CD4-positive, alpha-beta T cell (primary cell): ENCODE measurements around the gene CARS2. TPM values are rescaled to one million over a fixed set of nuclear protein-coding genes. Genes with fewer than 3 reads are reported as not detected.
"Not testable (repeated sequence)": the region's sequence is repeated elsewhere in the genome, so short reads cannot be mapped to it uniquely, and the experiment has no call there.

ENCODE experiments used
- ATAC-seq: fragments of 200-7000 bp; cut with Tn5 transposase; one replicate; pipeline ENCODE4 v1.10.0; 2022; ENCODE audit warnings: mild to moderate bottlenecking; ENCODE audit not compliant: poor library complexity
- CTCF ChIA-PET: fragments of 350-600 bp; sonication (Branson Sonifier 250); formaldehyde crosslinking; loops from one replicate; lab custom pipeline; 2021; ENCODE audit warnings: antibody characterized with exemption, inconsistent platforms; lab: Charles Lee
- POLR2A ChIA-PET: fragments of 350-600 bp; sonication (Branson Sonifier 250); formaldehyde crosslinking; loops from one replicate; lab custom pipeline; 2021; ENCODE audit warnings: antibody characterized with exemption, inconsistent platforms; lab: Charles Lee
- DNase-seq, 14 experiments: peaks; one replicate each; pipeline ENCODE4 v3.0.0-alpha.2; 2013 to 2020; ENCODE audit warnings: mixed read lengths in 2 of 14
- H3K27ac ChIP-seq, 2 donors: one replicate each; pipeline versions ENCODE4 v1.5.1 to v1.7.0; 2013; ENCODE audit warnings: low read length in 2 of 2, low read depth in 1 of 2, mild to moderate bottlenecking in 1 of 2
- H3K27me3 ChIP-seq, 2 experiments: 1 replicate in 1 of 2; 2 replicates in 1 of 2; pipeline versions ENCODE4 v1.6.1 to v1.7.0; 2013; ENCODE audit warnings: low read length in 2 of 2, control low read depth in 1 of 2, mild to moderate bottlenecking in 1 of 2, moderate library complexity in 1 of 2; ENCODE audit not compliant: insufficient read depth in 2 of 2, control insufficient read depth in 1 of 2
- H3K36me3 ChIP-seq: one replicate; pipeline ENCODE4 v1.6.1; 2013; ENCODE audit warnings: low read length, control low read depth; ENCODE audit not compliant: insufficient read depth
- H3K4me1 ChIP-seq: one replicate; pipeline ENCODE4 v1.6.1; 2013; ENCODE audit warnings: low read length, control low read depth; ENCODE audit not compliant: insufficient read depth
- H3K4me3 ChIP-seq: one replicate; pipeline ENCODE4 v1.5.1; 2013; ENCODE audit warnings: mild to moderate bottlenecking, low read length, moderate library complexity
- H3K9me3 ChIP-seq, 2 experiments: 1 replicate in 1 of 2; 2 replicates in 1 of 2; pipeline versions ENCODE4 v1.6.1 to v1.7.0; 2013; ENCODE audit warnings: low read length in 2 of 2, mild to moderate bottlenecking in 2 of 2, control low read depth in 1 of 2, moderate library complexity in 1 of 2; ENCODE audit not compliant: control insufficient read depth in 1 of 2, insufficient read depth in 1 of 2
- H3K27ac Mint-ChIP-seq: one replicate; pipeline ENCODE4 v1.8.0; 2020; ENCODE audit warnings: mixed read lengths
- H3K27me3 Mint-ChIP-seq: one replicate; pipeline ENCODE4 v1.8.0; 2021; ENCODE audit warnings: mixed read lengths
- H3K36me3 Mint-ChIP-seq: one replicate; pipeline ENCODE4 v1.8.0; 2021; ENCODE audit warnings: low read depth, mixed read lengths
- H3K4me1 Mint-ChIP-seq: one replicate; pipeline ENCODE4 v1.8.0; 2021; ENCODE audit warnings: low read depth, mixed read lengths
- H3K4me3 Mint-ChIP-seq: one replicate; pipeline ENCODE4 v1.8.0; 2020; ENCODE audit warnings: mild to moderate bottlenecking, mixed read lengths
- H3K9me3 Mint-ChIP-seq: one replicate; pipeline ENCODE4 v1.8.0; 2020; ENCODE audit warnings: mixed read lengths
- intact Hi-C, 2 experiments: fragments of 100-400 bp; cut with DNase I in 1 of 2; cut with micrococcal nuclease in 1 of 2; formaldehyde crosslinking; loops; one replicate each; pipeline versions ENCODE4 v1.15.1 to v1.9.0; 2023 to 2025; cut with DNase I, micrococcal nuclease
- total RNA-seq, 174 experiments: library from RNA in 2 of 174; stranded (reverse) in 2 of 174; gene quantifications; one replicate each; pipeline ENCODE4 v1.2.3 and lab custom pipeline; 2021 to 2026
- TF ChIP-seq, protein P1 (sequence below): fragments of 200-600 bp; IDR thresholded peaks from one replicate; pipeline ENCODE4 v1.8.0; 2022; ENCODE audit warnings: antibody characterized with exemption, mild to moderate bottlenecking

CARS2 gene
- total RNA-seq, 2 experiments from 2014 or later, result 50.2 to 56.5 TPM

GRCh38 chr13:110731072-110731471 is 25.2 kb upstream of the CARS2 start:
- H3K4me1 Mint-ChIP-seq, result peaks cover 26% of the 10 kb centered on the region
- peaks cover 18% of the 10 kb centered on the region for H3K4me1 ChIP-seq
- TF ChIP-seq, protein P1, sequence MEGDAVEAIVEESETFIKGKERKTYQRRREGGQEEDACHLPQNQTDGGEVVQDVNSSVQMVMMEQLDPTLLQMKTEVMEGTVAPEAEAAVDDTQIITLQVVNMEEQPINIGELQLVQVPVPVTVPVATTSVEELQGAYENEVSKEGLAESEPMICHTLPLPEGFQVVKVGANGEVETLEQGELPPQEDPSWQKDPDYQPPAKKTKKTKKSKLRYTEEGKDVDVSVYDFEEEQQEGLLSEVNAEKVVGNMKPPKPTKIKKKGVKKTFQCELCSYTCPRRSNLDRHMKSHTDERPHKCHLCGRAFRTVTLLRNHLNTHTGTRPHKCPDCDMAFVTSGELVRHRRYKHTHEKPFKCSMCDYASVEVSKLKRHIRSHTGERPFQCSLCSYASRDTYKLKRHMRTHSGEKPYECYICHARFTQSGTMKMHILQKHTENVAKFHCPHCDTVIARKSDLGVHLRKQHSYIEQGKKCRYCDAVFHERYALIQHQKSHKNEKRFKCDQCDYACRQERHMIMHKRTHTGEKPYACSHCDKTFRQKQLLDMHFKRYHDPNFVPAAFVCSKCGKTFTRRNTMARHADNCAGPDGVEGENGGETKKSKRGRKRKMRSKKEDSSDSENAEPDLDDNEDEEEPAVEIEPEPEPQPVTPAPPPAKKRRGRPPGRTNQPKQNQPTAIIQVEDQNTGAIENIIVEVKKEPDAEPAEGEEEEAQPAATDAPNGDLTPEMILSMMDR, result no peak
- intact Hi-C loops, result no loop called here
- H3K27ac Mint-ChIP-seq, result no peak overlapping the region
- H3K9me3 Mint-ChIP-seq, result no peaks in the 10 kb centered on the region
- H3K27me3 ChIP-seq, result no peaks in the 10 kb centered on the region
- DNase-seq (no peak), ATAC-seq (no peak)
- POLR2A ChIA-PET, result no interaction called here
- H3K4me3 Mint-ChIP-seq, result no peak overlapping the region
- no peak overlapping the region for H3K4me3 ChIP-seq
- H3K9me3 ChIP-seq, result no peaks in the 10 kb centered on the region
- H3K36me3 Mint-ChIP-seq, result peaks cover 4% of the 10 kb centered on the region
- no peaks in the 10 kb centered on the region for H3K36me3 ChIP-seq
- CTCF ChIA-PET, result no interaction called here
- no peaks in the 10 kb centered on the region for H3K27me3 Mint-ChIP-seq
- H3K27ac ChIP-seq, result no peak overlapping the region

- intact Hi-C loops, result no loop called here
- peaks cover 4% of the 10 kb centered on the region for H3K36me3 ChIP-seq
- Mint-ChIP-seq H3K27me3 (no peaks in the 10 kb centered on the region), H3K4me1 (peaks cover 40% of the 10 kb centered on the region), H3K9me3 (no peaks in the 10 kb centered on the region), H3K27ac (peak overlapping the region; percentile 83), H3K4me3 (peak overlapping the region; percentile 65), H3K36me3 (peaks cover 19% of the 10 kb centered on the region)
- peaks cover 26% of the 10 kb centered on the region for H3K4me1 ChIP-seq
- CTCF ChIA-PET, result no interaction called here
- DNase-seq (peak in 11 of 14 experiments; percentile 27 to 84 (median 42)), ATAC-seq (peak; percentile 77)
- TF ChIP-seq, protein P1, result no peak
- no peaks in the 10 kb centered on the region for H3K27me3 ChIP-seq
- H3K27ac ChIP-seq, result peak overlapping the region in 1 of 2 donors; percentile 25
- POLR2A ChIA-PET, result interaction anchor here (1.0 to 1.9 kb wide), 2 partner anchors 11 to 13 kb away, joined by 3 to 10 read pairs; partner anchors contain the start of gene ING1
- H3K4me3 ChIP-seq, result no peak overlapping the region
- H3K9me3 ChIP-seq, result no peaks in the 10 kb centered on the region
Measured at GRCh38 chr13:110726726-110727125, 20.8 kb upstream of the CARS2 start.

DNA sequence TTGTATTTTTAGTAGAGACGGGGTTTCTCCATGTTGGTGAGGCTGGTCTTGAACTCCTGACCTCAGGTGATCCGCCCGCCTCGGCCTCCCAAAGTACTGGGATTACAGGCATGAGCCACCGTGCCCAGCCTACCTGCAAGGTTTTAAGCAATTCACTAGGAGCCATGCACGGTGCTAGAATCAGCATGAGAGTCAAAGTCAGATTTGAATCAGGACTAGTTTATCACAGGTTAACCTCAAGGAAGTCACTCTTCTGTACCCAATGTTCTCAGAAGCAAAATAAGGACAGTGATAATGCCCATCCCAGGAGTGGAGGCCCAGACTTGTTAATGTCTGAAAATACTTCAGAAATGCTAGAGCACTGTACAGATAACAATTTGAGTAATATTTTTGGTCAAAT is 20.2 kb upstream of the CARS2 start:
- H3K4me3 ChIP-seq, H3K9me3 ChIP-seq, H3K4me3 Mint-ChIP-seq, ATAC-seq, H3K27me3 ChIP-seq, CTCF ChIA-PET, intact Hi-C loops, H3K36me3 ChIP-seq, H3K27me3 Mint-ChIP-seq, H3K9me3 Mint-ChIP-seq: not testable (repeated sequence)
- H3K27ac Mint-ChIP-seq, result peak overlapping the region; percentile 83
- H3K36me3 Mint-ChIP-seq, result peaks cover 23% of the 10 kb centered on the region
- DNase-seq, result peak in 1 of 14 experiments; percentile 16
- POLR2A ChIA-PET, result interaction anchor here (1.0 to 1.9 kb wide), 2 partner anchors 11 to 12 kb away, joined by 3 to 10 read pairs; partner anchors contain the start of gene ING1
- Histone ChIP-seq H3K27ac (peak overlapping the region in 1 of 2 donors; percentile 25), H3K4me1 (peaks cover 26% of the 10 kb centered on the region)
- H3K4me1 Mint-ChIP-seq, result peaks cover 40% of the 10 kb centered on the region

- Mint-ChIP-seq H3K4me1 (peaks cover 44% of the 10 kb centered on the region), H3K27me3 (no peaks in the 10 kb centered on the region), H3K4me3 (no peak overlapping the region), H3K9me3 (no peaks in the 10 kb centered on the region), H3K27ac (peak overlapping the region; percentile 66), H3K36me3 (peaks cover 40% of the 10 kb centered on the region)
- intact Hi-C loops, result no loop called here
- peaks cover 0 to 10% of the 10 kb centered on the region in 2 experiments for H3K9me3 ChIP-seq
- H3K36me3 ChIP-seq, result peaks cover 29% of the 10 kb centered on the region
- DNase-seq (no peak), ATAC-seq (no peak)
- H3K4me3 ChIP-seq, result no peak overlapping the region
- CTCF ChIA-PET, result no interaction called here
- TF ChIP-seq, protein P1, result no peak
- no peaks in the 10 kb centered on the region for H3K27me3 ChIP-seq
- POLR2A ChIA-PET, result interaction anchor here (1.9 to 2.0 kb wide), 2 partner anchors 8 to 11 kb away, joined by 9 to 10 read pairs; no protein-coding TSS in a partner anchor
- H3K27ac ChIP-seq, result no peak overlapping the region
- peaks cover 27% of the 10 kb centered on the region for H3K4me1 ChIP-seq
Measured at GRCh38 chr13:110723598-110723997, 17.7 kb upstream of the CARS2 start.
